Hepatocyte (in vitro differentiated cells): ENCODE results near the gene PTTG1IP.

Source experiments
- CTCF ChIP-seq: fragments of 200-600 bp; sonication (generic); IDR thresholded peaks from 2 replicates; pipeline ENCODE4 v1.5.1; 2016; ENCODE audit warnings: antibody characterized with exemption, mild to moderate bottlenecking; ENCODE audit not compliant: poor library complexity
- EZH2 ChIP-seq: fragments of 200-600 bp; sonication (generic); IDR thresholded peaks from 2 replicates; pipeline ENCODE4 v1.6.1; 2016; ENCODE audit warnings: antibody characterized with exemption, mild to moderate bottlenecking, borderline replicate concordance

GRCh38 chr21:44813149-44813548, 60.3 kb downstream of the PTTG1IP start:
- TF ChIP-seq CTCF (no peak), EZH2 (no peak)
